Peyer's patch (tissue), 4 donors: ENCODE data around the gene KIAA0408. TPM values are rescaled to one million over a fixed set of nuclear protein-coding genes. Genes with fewer than 3 reads are reported as not detected.

Experiments used
- DNase-seq, 3 donors: peaks; one replicate each; pipeline ENCODE4 v3.0.0-alpha.2; 2017 to 2019
- H3K27ac ChIP-seq, 4 donors: fragments of 200-600 bp; sonication (generic); one replicate each; pipeline ENCODE4 v1.5.1; 2016 to 2019
- H3K27me3 ChIP-seq, 2 donors: fragments of 200-600 bp; sonication (generic); one replicate each; pipeline ENCODE4 v1.5.1; 2019
- H3K36me3 ChIP-seq, 3 donors: fragments of 200-600 bp; sonication (generic); one replicate each; pipeline ENCODE4 v1.5.1; 2016 to 2019
- H3K4me1 ChIP-seq, 4 donors: fragments of 200-600 bp; sonication (generic); one replicate each; pipeline ENCODE4 v1.5.1; 2016 to 2019
- H3K4me3 ChIP-seq, 4 donors: fragments of 200-600 bp; sonication (generic); 1 replicate in 3 of 4; 2 replicates in 1 of 4; pipeline ENCODE4 v1.5.1; 2016 to 2019; ENCODE audit warnings: mild to moderate bottlenecking in 1 of 4
- H3K9me3 ChIP-seq, 4 donors: fragments of 200-600 bp; sonication (generic); one replicate each; pipeline ENCODE4 v1.5.1; 2016 to 2019; ENCODE audit warnings: mild to moderate bottlenecking in 1 of 4
- POLR2A ChIP-seq, 2 donors: fragments of 450-650 bp; IDR thresholded peaks; one replicate each; pipeline ENCODE4 v1.5.1; 2017; ENCODE audit warnings: antibody characterized with exemption in 2 of 2, mild to moderate bottlenecking in 2 of 2, moderate library complexity in 2 of 2
- total RNA-seq, 4 donors: library from RNA; depleted of rRNA; stranded (reverse); fragments of >200 nt; gene quantifications; one replicate each; pipeline ENCODE4 v1.1.0, GENCODE V29; 2016
- TF ChIP-seq, protein P1 (sequence below), 6 experiments: fragments of 450-650 bp in 4 of 6; fragments of 200-600 bp in 2 of 6; sonication (generic) in 1 of 6; IDR thresholded peaks; one replicate each; pipeline ENCODE4 v1.5.1; 2017 to 2019; ENCODE audit warnings: antibody characterized with exemption in 6 of 6, mild to moderate bottlenecking in 3 of 6, moderate library complexity in 1 of 6

KIAA0408 gene
- 1 to 10 TPM in 3 of 4 donors, under 1 TPM in 1; 0.53 to 5.0 (median 3.8) TPM for total RNA-seq

DNA sequence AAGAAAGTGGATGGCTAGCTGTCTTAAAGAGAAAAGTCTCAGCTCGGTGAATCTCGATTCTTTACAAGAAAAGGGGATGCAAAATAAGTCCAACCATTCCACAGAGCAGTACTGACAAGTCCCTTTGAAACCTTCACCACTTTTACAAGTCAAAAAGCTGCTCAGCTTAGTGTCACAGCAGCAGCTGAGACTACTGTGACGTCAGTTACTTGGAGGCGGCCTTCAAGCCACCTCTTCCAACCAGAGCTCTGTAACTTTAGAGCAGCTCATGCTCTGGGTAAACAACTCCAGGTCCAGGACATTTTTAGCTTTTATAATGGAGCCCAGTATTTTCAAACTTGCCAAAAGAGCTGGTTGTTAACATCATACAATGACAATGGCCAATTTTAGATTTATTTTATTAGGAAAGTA lies at the start of gene KIAA0408:
KIAA0408 (minus strand) TSS at position 159 of the 411 bp plus-strand sequence. CDS start 5,408 bp downstream, outside the sequence.
- Histone ChIP-seq H3K27ac (peak within 1 kb of the TSS in 3 of 4 donors; percentile 9 to 75 (median 47)), H3K4me3 (peak within 1 kb of the TSS in 2 of 4 donors; percentile 31 to 33), H3K27me3 (no peaks in the 10 kb centered on the region), H3K36me3 (no peaks in the 10 kb centered on the region), H3K9me3 (no peaks in the 10 kb centered on the region), H3K4me1 (no peaks in the 10 kb centered on the region)
- no peak for TF ChIP-seq POLR2A (IDR thresholded peaks at IDR 0.05)
- TF ChIP-seq, protein P1, sequence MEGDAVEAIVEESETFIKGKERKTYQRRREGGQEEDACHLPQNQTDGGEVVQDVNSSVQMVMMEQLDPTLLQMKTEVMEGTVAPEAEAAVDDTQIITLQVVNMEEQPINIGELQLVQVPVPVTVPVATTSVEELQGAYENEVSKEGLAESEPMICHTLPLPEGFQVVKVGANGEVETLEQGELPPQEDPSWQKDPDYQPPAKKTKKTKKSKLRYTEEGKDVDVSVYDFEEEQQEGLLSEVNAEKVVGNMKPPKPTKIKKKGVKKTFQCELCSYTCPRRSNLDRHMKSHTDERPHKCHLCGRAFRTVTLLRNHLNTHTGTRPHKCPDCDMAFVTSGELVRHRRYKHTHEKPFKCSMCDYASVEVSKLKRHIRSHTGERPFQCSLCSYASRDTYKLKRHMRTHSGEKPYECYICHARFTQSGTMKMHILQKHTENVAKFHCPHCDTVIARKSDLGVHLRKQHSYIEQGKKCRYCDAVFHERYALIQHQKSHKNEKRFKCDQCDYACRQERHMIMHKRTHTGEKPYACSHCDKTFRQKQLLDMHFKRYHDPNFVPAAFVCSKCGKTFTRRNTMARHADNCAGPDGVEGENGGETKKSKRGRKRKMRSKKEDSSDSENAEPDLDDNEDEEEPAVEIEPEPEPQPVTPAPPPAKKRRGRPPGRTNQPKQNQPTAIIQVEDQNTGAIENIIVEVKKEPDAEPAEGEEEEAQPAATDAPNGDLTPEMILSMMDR (IDR thresholded peaks at IDR 0.05), result no peak
- DNase-seq, result peak in 1 of 3 donors; percentile 61

DNA sequence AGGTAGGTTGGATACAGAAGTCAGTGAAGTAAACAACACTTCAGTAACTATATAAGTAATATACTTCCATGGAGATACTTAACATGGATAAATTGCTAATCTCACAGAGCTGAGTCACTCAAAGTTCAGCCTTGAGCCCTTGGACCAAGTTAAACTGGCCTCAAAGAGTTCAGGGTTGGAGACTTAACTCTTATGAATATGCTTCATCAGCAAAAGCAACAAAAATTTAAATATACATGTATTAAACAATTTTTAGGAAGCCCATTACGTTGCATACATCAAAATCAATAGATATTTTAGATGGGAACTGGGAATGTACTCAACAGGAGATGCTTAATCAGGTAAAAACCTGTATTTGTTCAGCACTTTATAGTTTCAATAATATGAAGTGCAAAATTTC lies 47.7 kb upstream of the KIAA0408 start:
- Histone ChIP-seq H3K4me3 (no peak overlapping the region), H3K4me1 (no peaks in the 10 kb centered on the region), H3K36me3 (no peaks in the 10 kb centered on the region), H3K27me3 (no peaks in the 10 kb centered on the region), H3K27ac (no peak overlapping the region), H3K9me3 (no peaks in the 10 kb centered on the region)
- DNase-seq, result no peak
- TF ChIP-seq POLR2A (IDR thresholded peaks at IDR 0.05), result no peak
- TF ChIP-seq, protein P1 (IDR thresholded peaks at IDR 0.05), result no peak

DNA sequence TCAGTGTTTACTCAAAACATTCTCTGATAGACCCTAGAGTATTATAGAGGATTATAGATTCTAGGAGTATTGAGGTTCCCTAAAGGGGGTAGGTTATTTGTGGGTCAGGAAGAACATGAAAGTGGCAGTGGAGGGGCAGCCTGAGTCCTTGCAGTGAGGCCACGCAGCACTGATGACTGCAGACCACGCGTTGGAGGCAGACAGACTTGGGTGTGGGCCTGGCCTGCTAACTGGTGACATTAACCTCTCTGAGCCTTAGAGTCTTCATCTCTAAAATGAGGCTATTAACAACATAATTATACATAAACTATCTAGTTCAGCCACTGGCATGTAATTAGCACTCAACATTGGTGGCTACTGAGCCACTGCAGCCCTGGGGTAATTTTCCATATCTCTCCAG lies 43.8 kb upstream of the KIAA0408 start:
- DNase-seq, result no peak
- no peaks in the 10 kb centered on the region for H3K9me3 ChIP-seq
- no peak overlapping the region for H3K27ac ChIP-seq
- TF ChIP-seq, protein P1 (IDR thresholded peaks at IDR 0.05), result no peak
- TF ChIP-seq POLR2A (IDR thresholded peaks at IDR 0.05), result no peak
- no peaks in the 10 kb centered on the region for H3K36me3 ChIP-seq
- no peaks in the 10 kb centered on the region for H3K27me3 ChIP-seq
- no peak overlapping the region for H3K4me3 ChIP-seq
- H3K4me1 ChIP-seq, result no peaks in the 10 kb centered on the region

DNA sequence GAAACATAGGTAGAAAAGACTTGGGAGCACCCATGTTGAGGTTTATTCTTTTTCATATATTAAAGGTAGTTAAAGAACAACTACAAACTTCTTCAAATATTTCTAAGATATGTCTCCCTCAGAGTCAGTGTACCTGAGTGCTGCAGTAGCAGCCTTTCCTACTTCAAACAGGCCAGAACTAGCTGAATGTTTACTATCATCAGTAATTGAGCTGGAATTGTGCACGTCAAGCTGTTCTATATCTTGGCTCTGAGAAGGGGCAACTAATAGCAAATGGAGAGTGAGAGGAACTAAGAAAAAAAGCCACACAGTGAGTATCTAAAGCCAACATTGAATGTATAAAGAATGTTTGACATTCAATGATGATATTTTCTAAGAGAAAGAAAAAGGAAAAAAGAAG lies 38.2 kb upstream of the KIAA0408 start:
- Histone ChIP-seq H3K27me3 (no peaks in the 10 kb centered on the region), H3K9me3 (no peaks in the 10 kb centered on the region), H3K36me3 (no peaks in the 10 kb centered on the region), H3K4me3 (no peak overlapping the region), H3K4me1 (no peaks in the 10 kb centered on the region), H3K27ac (no peak overlapping the region)
- no peak for TF ChIP-seq POLR2A (IDR thresholded peaks at IDR 0.05)
- TF ChIP-seq, protein P1 (IDR thresholded peaks at IDR 0.05), result no peak
- no peak for DNase-seq

DNA sequence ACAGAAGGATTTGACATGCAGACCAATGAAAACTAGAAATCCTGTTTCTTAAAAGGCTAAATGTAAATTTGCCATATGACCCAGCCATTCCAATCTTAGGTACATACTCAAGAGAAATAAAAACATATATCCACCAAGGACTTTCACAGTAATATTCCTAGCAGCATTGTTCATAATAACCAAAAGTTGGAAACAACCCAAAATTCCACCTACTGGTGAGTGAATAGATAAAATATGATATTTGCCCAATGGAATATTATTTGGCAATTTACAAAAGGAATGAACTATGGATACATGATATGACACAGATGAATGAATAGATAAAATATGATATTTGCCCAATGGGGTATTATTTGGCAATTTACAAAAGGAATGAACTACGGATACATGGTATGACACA lies 37.3 kb upstream of the KIAA0408 start:
- DNase-seq, result no peak
- H3K4me1 ChIP-seq, result no peaks in the 10 kb centered on the region

More for the DNA sequence above, 37.3 kb upstream of the KIAA0408 start:
- Histone ChIP-seq H3K4me3 (no peak overlapping the region), H3K27ac (no peak overlapping the region), H3K27me3 (no peaks in the 10 kb centered on the region), H3K9me3 (no peaks in the 10 kb centered on the region), H3K36me3 (no peaks in the 10 kb centered on the region)
- TF ChIP-seq, protein P1 (IDR thresholded peaks at IDR 0.05), result no peak
- TF ChIP-seq POLR2A (IDR thresholded peaks at IDR 0.05), result no peak
